ENCODE measurements around the gene MYO1F.
"Not testable (repeated sequence)": the region's sequence is repeated elsewhere in the genome, so short reads cannot be mapped to it uniquely, and the experiment has no call there.

Gene MYO1F

GRCh38 chr19:8596168-8596567 lies 18.9 kb upstream of the MYO1F start:
- DNase-seq = no peak

DNA sequence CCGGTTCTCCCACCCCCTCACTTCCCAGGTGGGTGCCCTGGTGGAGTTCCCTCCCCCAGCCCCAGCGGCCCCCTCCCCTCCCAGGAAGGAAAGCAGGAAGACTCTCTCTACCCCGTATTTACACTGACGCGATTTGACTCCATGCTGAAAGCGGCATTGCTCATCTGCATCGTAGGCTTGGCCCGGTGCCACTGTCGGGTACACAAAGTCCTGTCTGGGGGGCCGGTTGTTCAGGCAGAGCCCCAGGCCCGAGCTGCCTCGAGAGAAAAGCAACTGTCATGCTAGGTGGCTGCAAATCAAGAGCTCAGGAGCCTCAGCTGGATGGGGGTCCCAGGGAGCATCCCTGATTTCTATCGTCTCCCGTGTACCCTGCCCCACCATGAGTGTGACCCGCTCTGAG lies 18.4 kb upstream of the MYO1F start:
- no peak for DNase-seq

GRCh38 chr19:8593931-8594330 lies 16.7 kb upstream of the MYO1F start:
- no peak for DNase-seq

GRCh38 chr19:8592231-8593009 lies 15.2 kb upstream of the MYO1F start:
- peak; percentile 93 for DNase-seq

- no peak for DNase-seq
Observed at GRCh38 chr19:8589177-8589714, 12.0 kb upstream of the MYO1F start.

DNA sequence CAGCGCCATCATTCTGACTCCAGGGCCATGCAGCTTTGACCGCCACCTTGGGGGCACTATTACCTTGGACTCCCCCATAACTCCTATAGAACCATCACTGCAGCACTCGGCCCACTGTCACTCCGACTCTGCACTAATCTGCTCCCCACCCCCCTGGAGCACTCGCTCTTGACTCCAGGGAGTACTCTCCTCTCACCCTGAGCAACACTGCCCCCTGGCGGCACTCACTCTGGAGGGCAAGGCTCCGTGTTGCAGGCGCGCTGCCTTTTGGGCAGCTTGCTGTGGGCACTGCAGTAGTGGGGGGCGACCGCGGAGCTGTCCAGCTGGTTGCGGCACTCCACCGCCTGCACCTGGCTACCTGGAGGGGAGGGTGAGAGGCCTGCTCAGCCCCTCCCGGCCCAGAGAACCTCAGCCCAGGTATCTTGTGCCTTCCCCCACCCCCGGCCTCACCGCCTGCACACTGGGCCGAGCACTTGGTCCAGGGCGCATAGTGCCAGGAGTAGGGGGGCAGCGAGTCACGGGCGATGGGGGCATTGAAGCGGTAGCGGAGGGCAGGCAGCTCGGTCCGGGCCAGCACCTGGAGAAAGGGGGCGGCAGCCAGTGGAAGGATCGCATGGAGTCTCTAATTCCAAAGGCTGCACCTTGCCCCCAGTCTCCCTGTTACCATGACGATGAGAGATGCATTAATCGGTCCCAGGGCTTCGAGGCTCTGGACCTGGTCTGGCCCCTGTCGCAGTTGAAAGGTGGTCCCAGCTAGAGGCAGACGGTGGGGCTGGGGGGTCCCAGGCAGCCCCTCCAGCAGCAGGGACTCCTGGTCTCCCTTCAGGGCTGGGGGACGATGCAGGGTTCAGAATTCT lies 8.9 kb upstream of the MYO1F start:
- DNase-seq = peak; percentile 17

- no peak for DNase-seq
Observed at GRCh38 chr19:8584965-8585893, 8.0 kb upstream of the MYO1F start.

DNA sequence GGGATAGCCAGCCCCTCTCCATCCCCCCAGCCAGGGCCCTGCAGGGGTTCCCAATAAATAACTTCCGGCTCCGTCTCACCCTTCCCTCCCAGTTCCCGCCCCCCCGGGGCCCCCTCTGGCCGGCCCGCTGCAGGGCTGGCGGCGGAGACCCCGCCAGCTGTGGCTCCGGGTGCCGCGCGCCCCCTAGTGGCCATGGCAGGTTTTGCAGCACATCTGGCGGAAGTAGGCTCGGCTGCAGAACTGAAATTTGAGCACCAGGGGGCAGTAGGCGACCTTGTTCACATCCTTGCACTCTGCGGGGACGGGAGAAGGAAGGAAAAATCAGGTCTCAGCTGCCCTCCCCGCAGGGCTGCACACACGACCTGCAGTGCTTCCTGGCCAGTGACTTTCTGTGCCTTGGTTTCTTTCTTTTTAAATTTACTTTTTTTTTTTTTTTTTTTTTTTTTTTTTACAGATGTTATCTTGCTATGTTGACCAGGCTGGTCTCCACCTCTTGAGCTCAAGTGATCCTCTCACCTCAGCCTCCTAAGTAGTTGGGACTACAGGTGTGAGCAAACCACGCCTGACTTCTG lies 3.6 kb upstream of the MYO1F start:
- peak; percentile 75 for DNase-seq

DNA sequence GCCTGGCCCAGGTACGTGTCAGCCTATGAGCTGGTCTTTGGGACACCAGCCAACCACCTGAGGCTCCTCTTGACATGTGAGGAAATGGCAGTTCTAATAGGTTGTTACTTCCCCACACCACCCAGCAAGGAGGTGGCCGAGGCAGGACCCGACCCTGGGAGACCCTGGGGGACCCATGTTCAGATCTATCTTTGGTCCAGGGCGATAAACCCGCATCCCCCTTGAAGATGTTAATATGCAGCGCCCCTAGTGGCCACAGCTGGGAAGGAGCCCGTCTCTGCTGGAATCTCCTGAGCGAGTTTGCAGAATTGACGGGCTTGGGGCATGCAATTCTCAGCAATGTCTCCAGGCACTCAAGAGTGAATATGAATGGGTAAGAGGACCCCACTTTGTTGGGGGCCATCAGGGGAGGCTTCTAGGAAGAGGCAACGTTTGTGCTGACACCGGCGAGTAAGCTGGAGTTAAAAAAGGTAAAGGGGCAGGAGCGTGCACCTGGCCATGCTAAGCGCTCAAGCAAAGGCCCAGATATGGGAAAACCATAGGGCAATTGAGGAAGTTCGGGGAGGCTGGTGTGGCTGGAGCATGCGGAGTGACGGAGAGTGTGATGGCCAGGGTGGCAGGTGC lies 1.5 kb upstream of the MYO1F start:
- DNase-seq = peak; percentile 55

DNA sequence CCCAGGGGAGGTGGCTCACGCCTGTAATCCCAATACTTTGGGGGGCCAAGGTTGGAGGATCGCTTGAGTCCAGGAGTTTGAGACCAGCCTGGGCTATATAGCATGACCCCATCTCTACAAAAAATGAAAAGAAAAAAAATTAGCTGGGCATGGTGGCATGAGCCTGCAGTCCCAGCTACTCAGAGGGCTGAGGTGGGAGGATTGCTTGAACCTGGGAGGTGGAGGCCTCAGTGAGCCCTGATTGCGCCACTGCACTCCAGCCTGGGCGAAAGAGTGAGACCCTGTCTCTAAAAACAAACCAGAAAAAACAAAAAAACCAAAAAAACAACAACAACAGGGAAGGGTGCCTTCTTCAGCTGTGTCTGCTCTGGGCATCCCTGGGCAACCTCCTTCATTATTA lies 499 bp upstream of the MYO1F start:
- no peak for DNase-seq

- peak; percentile 64 for DNase-seq
Observed at GRCh38 chr19:8576273-8576993, 809 bp downstream of the MYO1F start.

GRCh38 chr19:8575467-8575997 lies 1.7 kb downstream of the MYO1F start:
- no peak for DNase-seq

DNA sequence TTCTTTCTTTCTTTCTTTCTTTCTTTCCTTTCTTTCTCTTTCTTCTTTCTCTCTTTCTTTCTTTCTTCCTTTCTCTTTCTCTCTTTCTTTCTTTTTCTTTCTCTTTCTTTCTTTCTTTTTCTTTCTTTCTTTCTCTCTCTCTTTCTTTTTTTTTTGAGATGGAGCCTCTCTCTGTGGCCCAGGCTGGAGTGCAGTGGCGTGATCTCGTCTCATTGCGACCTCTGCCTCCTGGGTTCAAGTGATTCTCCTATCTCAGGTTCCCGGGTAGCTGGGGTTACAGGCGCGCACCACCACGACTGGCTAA lies 2.7 kb downstream of the MYO1F start:
- DNase-seq = not testable (repeated sequence)

DNA sequence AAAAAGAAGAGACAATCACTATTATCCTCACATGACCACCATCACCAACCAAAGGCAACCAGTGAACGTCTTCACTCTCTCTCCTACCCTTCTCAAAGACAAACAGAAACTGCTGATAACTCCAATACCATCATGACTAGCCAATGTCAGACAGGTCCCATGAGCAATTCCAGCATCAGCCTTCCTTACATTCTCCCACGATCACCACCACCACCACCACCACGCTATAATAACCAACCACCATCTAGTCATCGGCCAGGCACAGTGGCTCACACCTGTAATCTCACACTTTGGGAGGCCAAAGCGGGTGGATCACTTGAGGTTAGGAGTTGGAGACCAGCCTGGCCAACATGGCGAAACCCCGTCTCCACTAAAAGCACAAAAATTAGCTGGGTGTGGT lies 3.9 kb downstream of the MYO1F start:
- no peak for DNase-seq

GRCh38 chr19:8571006-8571411 lies 6.2 kb downstream of the MYO1F start:
- DNase-seq = peak; percentile 78

DNA sequence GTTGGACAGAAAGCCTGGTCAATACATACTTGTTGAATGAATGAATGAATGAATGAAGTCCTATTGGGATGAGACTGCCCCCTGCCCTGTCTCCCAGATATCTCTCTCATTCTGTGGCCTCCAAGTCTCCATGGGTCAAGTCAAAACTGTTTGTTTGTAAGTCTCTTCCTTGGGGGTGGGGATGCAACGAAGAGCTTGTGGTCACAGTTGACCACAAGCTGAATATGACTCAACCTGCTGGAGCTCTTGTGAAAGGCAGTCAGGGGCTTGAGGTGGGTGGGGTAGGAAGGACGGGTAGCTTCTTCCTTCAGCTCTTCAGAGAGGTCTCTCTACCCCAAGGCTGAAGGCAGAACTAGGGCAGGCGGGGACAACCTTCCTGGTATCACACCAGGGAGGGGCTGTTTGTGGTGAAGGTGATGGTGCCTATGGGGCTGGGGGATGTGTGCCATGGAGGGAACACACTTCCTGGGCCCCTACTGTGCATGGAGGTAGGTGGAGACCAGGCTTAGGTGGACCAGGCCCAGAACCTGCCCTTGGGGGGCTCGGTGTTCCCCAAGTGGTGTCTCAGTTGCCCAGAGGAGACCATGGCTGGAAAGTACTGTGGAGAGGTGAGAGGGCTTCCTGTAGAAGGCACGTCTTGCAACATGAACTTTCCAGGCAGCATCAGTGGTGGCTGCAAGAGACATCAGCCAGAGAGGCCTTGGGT lies 8.0 kb downstream of the MYO1F start:
- peak; percentile 83 for DNase-seq

DNA sequence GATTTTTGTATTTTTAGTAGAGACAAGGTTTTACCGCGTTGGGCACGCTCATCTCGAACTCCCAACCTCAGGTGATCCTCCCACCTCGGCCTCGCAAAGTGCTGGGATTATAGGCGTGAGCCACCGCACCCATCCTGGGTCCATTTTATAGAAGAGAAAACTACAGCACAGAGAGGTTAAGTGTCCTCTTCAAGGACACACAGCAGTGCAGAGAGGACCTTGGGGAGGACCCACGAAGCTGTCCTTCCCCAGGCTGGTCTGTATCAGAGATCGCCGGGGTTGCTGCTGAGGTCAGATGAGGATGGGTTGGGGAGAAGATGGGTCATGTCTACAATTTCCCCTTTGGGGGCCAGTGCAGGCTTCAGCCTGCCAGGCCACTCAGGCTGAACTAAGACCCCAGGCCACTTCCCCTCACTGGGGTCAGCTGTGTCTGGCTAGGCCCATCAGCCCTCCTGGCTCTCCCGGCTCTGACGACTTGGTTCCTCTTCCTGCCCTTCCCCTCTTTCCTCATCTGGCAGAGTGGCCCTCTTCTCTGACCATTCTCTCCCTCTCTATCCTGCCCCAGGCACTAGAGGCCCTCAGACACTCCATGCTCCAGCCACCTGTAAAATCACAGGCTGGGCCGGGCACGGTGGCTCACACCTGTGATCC lies 9.6 kb downstream of the MYO1F start:
- no peak for DNase-seq

- no peak for DNase-seq
Observed at GRCh38 chr19:8566855-8567254, 10.4 kb downstream of the MYO1F start.

DNA sequence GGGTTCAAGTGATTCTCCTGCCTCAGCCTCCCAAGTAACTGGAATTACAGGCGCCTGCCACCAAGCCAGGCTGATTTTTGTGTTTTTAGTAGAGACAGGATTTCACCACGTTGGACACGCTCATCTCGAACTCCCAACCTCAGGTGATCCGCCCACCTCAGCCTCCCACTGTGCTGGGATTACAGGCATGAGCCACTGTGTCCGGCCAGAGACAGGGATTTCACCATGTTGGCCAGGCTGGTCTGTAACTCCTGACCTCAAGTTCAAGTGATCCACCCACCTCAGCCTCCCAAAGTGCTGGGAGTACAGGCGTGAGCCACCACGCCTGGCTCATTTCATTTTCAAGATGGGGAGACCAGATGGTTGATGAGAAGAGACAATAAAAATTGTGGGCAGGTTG lies 12.4 kb downstream of the MYO1F start:
- not testable (repeated sequence) for DNase-seq
